Dedifferentiated amniotic fluid mesenchymal stem cell (primary cell): ENCODE measurements around the gene XPO1.
"Not testable (repeated sequence)": the region's sequence is repeated elsewhere in the genome, so short reads cannot be mapped to it uniquely, and the experiment has no call there.

Source experiments
- DNase-seq: peaks from one replicate; pipeline ENCODE4 v3.0.0-alpha.2; 2016; ENCODE audit errors: extremely low spot score

The XPO1 gene, protein sequence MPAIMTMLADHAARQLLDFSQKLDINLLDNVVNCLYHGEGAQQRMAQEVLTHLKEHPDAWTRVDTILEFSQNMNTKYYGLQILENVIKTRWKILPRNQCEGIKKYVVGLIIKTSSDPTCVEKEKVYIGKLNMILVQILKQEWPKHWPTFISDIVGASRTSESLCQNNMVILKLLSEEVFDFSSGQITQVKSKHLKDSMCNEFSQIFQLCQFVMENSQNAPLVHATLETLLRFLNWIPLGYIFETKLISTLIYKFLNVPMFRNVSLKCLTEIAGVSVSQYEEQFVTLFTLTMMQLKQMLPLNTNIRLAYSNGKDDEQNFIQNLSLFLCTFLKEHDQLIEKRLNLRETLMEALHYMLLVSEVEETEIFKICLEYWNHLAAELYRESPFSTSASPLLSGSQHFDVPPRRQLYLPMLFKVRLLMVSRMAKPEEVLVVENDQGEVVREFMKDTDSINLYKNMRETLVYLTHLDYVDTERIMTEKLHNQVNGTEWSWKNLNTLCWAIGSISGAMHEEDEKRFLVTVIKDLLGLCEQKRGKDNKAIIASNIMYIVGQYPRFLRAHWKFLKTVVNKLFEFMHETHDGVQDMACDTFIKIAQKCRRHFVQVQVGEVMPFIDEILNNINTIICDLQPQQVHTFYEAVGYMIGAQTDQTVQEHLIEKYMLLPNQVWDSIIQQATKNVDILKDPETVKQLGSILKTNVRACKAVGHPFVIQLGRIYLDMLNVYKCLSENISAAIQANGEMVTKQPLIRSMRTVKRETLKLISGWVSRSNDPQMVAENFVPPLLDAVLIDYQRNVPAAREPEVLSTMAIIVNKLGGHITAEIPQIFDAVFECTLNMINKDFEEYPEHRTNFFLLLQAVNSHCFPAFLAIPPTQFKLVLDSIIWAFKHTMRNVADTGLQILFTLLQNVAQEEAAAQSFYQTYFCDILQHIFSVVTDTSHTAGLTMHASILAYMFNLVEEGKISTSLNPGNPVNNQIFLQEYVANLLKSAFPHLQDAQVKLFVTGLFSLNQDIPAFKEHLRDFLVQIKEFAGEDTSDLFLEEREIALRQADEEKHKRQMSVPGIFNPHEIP (N-terminal part only)

DNA sequence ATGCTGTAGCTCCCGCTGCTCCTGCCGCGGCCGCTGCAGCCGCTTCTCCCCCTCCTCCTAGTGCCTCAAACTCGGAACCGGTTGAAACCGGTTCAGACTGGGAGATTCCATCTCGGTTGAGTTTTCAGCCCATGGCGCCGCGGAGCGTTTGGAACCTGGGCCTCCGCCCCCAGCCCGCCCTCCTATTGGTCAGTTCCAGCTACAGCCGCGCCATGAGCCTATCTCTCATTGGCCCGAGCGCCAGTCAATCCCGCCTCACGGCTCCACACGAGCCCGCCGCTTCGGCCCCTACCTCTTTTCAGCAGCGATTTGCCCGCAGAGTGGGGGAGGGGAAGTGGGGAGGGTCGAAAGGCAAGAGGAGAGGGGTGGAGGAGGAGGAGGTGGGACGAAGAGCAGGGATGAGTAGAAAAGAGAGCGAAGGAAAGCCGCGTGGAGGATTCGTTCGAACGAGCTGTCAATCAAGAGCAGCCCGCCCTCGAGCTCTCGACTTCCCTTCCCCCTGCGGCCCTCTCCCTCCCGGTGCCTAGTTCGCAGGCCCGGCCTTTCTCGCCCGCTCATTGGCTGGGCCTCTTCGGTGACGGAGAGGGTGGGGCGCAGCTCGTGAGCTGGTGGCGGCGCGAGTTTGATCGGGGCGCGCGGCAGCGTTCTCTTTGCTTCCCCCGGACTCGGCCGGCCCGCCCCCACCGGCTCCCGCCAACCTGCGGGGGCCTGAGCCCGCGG lies at the start of gene XPO1:
Gene XPO1, minus strand, starts transcription at position 157 of the 720 bp plus-strand sequence. CDS start 4,459 bp downstream, outside the sequence.
- DNase-seq, result peak; percentile 99

DNA sequence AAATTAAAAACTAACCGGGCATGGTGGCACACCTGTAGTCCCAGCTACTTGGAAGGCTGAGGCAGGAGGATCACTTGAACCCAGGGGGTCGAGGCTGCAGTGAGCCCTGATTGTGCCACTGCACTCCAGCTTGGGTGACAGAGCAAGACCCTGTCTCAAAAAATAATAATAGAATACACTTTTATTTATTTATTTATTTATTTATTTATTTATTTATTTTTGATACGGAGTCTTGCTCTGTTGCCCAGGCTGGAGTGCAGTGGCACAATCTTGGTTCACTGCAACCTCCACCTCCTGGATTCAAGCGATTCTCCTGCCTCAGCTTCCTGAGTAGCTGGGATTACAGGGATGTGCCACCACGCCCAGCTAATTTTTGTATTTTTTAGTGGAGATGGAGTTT lies 48.8 kb upstream of the XPO1 start:
- DNase-seq, result not testable (repeated sequence)

DNA sequence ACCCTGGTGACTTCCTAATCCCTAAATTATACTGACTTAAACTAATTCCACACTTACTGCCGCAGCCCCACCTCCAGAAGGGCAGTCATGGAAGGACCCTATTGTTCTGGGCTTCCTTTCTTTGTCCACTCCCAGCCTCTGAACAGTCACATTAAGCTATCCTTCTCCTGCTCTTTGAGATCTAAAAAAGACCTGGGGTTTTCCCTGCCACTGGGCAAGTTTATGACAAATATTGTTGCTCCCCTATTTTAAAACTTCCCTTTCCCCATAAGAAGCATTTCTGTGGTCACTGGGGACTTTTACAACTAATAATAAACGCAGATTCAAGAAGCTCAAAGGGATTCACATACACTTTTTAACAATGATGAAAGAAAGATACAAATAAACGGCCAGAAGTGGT lies 47.2 kb upstream of the XPO1 start:
- DNase-seq, result no peak

DNA sequence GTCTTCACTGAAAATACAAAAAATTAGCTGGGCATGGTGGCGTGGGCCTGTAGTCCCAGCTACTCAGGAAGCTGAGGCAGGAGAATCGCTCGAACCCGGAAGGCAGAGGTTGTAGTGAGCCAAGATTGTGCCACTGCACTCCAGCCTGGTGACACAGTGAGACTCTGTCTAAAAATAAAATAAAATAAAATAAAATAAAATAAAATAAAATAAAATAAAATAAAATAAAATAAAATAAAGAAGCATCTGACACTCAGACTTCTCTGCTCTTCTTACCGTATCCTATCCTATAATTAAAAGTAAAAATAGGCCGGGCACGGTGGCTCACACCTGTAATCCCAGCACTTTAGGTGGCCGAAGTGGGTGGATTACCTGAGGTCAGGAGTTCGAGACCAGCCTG lies 46.2 kb upstream of the XPO1 start:
- not testable (repeated sequence) for DNase-seq

DNA sequence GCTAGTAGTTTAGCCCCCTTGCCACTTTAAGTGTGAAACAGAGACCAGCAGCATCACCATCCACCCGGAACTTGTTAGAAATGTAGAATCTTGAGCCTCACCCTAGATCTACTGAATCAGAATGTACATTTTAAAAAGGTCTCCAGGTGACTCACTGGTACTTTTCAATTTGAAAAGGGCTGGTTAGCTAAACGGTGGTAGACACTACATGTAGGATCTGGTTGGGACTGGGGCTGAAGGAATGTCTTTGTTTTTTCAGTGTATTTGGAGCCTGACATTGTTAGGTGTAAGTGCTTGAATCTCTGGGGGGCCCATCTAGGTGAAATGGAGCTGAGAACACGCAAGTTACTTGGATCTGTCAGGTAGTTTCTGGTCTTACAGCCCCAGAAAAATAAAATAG lies 44.0 kb upstream of the XPO1 start:
- DNase-seq, result no peak

DNA sequence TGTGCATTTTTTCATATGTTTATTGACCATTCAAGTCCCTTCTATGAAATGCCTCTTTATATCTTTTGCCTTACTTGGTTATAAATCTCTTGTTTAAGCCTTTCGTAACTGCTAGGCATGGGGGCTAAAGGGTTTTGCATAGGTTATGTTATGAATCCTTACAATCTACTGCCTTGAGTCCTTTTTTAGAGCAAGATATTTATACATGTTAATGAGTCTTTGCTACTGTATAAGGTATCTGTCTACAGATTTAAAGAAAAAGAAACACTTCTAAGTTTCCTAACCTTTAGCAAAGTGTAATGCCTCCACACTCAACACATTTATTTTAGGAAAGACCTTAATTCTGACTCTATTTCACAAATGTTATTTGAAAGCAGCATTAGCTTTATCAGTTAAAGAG lies 43.6 kb upstream of the XPO1 start:
- no peak for DNase-seq

DNA sequence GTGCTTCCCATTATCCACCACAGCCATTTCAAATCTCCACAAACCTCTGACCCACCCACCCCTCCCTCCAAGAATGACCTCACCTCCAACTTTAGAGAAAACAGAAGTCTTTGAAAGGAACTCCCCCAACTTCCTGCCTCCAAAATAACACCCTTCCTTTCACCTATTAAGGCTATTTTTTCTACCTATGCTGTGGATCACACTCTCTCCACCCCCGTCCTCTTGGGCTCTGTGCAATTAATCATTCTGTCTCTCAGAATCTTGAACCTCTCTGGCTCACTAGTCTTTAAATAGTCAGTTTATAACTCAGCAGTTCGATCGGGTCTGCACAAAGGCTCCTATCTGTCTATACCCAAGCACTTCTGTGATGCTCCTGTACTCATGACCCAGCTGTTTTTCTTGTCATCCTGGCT lies 37.3 kb upstream of the XPO1 start:
- no peak for DNase-seq

DNA sequence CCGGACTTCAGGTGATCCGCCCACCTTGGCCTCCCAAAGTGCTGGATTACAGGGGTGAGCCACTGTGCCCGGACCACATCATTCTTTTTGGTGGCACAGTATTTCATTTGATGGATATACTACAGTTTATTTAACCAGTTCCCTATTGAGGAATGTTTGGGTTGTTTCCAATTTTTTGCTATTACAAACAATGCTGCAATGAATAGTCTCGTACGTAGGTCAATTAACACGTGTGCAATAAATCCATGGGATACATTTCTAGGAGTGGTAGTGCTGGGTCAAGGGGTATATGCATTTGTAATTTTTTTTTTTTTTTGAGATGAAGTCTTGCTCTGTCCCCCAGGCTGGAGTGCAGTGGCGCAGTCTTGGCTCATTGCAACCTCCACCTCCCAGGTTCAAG lies 28.4 kb upstream of the XPO1 start:
- DNase-seq, result no peak

DNA sequence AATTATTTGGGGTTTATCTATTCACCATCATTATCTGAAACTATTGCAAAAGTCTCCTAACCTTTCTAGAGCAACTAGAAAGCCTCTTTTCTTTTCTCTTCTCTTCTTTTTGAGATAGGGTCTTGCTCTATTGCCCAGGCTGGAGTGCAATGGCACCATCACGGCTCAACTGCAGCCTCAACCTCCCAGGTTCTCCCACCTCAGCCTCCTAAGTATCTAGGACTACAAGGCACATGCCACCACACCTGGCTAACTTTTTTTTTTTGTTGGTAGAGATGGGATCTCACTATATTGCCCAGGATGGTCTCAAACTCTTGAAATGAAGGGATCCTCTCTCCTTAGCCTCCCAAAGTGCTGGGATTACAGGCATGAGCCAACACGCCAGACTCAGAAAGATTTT lies 24.5 kb upstream of the XPO1 start:
- no peak for DNase-seq

DNA sequence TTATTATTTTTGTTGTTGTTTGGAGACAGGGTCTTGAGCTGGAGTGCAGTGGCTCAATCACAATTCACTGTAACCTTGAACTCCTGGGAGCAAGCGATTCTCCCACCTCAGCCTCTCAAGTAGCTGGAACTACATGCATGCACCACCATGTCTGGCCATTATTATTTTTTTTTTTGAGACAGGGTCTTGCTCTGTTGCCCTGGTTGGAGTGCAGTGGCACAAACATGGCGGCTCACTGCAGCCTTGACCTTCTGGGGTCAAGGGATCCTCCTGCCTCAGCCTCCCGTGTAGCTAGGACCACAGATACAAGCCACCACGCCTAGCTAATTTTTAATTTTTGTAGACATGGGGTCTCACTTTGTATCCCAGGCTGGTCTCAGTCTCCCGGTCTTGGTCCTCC lies 20.0 kb upstream of the XPO1 start:
- no peak for DNase-seq

DNA sequence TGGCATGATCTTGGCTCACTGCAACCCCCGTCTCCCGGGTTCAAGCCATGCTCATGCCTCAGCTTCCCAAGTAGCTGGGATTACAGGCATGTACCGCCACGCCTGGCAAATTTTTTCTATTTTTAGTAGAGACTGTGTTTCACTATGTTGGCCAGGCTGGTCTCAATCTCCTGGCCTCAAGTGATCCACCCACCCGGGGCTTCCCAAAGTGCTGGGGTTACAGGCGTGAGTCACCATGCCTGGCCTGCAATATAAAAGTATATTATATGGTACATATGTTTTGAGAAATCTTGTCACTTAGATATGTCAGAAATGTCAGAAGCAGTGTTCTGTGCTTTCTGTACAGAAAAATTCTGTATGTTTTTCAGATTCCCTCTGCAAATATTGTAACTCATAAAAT lies 19.2 kb upstream of the XPO1 start:
- DNase-seq, result peak; percentile 15

DNA sequence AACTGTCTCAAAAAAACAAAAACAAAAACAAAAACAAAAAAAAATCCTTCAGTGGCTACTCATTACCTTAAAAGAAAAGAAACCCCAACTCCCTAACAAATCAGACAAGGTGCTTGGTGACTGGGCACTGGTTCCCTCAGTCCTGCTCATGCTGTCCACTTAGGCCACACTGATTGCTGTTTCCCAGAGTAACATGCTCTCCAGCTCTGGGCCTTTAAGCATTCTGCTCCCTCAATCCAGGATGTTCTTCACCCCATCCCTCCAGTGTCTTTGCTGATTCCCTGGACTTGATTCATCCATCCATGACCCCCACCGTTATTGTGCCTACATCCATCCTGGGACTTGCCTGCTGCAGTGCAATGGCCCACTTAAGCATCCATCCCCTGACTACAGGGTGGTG lies 16.4 kb upstream of the XPO1 start:
- DNase-seq, result no peak

DNA sequence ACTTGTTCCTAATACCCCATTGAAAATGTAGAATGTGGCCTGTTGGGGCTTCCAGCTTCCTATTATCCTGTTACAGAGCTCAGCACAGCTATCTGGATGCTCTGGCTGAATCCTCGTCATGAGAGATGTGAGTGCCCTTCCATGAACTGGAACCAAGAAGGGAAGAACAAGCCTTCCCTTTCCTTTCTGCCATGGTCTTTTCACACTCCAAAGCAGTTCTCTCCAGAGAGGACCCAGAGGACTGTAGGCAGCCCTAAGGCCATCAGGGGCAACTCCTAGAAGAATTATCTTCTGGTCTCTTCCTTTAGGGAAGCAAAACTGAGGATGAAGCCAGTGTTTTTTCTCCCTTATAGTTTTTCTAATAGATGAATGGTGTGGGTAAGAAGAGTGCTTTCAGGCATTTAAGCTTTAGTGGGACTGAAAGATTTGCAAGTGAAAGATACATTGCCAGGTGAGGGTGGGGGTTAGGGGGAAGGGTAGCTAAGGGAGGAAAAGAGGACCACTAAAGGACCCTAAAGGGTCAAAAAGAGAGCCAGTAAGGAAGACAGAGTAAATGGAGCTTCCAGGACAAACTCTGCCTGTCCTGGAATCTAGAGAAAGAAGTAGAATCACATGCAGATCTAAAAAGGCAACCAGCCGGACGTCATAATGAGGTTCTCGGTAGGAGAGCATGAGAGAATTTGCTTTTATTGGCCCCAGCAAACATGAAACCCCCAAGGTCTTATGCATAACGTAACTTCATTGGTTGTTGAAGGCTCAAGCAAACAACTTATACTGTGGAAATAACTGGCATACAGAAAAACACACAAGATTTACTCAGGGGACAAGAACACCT lies 12.4 kb upstream of the XPO1 start:
- no peak for DNase-seq

DNA sequence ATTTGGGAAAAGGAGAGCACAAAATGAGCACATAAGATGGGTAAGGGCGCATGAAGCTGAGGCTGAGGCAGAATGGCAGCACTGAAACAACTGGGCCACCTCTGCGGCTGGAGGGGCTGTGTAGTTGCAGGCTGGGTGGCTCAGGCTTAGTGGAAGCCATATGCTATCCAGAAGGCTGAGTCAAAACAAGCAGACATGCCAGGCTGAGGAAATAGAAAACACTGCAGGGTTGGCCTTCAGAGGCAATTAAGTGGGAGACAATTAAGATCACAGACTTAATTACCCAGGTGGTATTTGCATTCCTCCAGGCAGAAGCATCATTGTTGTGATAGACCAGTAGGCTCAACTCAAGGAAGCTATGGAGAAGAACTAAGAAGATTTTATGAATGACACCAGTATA lies 11.4 kb upstream of the XPO1 start:
- no peak for DNase-seq

DNA sequence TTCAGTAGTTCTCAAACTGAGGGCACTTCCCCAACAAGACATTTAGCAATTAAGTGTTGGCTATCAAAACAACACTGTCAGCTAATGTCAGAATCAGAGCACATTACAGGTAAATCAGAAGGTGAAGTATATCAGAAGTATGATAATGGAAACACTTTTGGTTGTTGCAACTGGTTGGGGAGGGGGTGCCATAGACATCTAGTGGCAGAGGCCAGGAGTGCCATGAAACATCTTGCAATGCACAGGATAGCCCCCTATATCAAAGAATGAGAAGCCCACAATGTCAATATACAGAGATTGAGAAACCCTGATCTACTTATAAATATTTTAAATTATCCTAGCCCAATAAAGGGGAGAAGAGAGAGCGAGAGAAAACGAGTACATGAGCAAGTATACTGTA lies 4.9 kb upstream of the XPO1 start:
- no peak for DNase-seq

DNA sequence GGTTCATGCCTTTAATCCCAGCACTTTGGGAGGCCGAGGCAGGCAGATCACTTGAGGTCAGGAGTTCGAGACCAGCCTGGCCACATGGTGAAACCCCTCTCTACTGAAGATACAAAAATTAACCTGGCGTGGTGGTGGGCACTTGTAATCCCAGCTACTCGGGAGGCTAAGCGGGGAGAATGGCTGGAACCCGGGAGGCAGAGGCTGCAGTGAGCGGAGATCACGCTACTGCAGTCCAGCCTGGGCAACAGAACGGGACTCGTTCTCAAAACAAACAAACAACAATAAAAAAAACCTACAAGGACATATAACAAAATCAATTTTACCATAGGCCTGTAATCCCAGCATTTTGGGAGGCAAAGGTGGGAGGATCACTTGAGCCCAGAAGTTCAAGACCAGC lies 2.0 kb upstream of the XPO1 start:
- DNase-seq, result not testable (repeated sequence)

DNA sequence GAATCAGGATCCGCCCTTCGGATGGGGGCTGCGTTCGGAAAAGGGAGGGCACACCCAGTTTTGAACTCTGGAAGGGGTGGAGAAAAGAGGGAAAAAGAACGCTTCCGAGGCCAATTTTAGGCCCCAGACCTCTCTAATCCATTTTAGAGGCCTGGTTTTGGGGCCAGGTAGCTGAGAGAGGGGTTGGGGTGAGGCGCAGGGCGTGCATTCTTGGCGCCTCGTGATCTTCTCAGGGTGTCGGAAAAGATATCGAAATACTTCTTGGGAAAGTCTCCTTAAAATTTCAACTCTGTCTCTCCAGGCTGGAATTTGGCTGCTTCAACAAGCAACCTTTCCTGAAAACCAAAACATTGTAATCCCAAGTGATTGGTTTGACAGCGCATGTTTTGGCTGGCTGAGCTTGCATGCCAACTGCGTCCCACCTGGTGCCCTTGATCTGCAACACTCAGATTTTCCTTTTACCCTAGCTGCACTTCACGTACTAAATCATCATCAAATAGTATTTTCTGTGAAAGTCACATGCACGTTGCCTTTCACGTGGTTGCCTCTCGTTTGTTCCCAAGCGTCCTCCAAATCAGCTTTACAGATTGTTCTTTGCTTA lies 864 bp upstream of the XPO1 start:
- DNase-seq, result peak; percentile 19

DNA sequence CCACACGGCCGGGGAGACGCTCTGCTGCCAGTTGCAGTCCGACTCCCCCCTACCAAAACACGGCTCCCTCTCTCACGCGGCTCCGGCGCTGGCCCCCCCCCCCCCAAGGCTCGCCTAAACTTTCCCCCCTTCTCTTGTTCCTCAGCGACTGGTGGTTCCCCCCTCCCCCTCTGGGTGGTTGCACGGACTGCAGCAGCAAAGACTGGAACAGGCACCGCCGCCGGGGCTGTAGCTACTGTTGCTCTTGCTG lies 281 bp downstream of the XPO1 start:
- DNase-seq, result no peak

DNA sequence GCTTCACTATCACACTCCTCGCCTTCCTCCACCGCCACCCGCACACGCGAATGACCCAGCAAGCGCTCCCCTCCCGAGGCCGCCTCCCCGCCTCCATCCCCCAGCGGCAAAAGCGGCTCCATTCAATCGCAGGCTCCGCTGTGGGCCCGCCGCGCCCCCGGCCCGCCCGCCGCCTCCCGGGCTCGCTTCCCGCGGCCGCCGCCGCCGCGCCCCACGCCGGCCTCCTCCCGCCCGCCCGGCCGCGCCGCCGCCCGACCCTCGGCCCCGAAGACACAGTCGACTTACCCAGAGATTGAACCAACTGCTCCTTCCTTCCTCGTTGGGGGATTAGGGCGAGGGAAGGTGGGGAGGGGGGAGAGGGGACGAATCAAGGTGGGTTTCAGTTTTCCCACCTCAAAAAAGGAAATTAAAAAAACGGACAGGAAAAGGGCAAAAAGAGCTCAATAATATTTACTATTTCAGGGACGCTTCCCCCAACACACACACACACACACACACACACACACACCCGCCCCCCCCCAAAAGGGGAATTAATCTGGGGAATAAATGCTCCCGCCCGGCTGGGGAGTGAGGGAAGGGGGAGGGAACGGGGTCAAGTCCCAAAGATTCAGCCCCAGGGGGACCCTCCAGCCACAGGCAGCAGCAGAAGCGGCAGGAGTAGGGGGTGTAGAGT lies 743 bp downstream of the XPO1 start:
- no peak for DNase-seq

DNA sequence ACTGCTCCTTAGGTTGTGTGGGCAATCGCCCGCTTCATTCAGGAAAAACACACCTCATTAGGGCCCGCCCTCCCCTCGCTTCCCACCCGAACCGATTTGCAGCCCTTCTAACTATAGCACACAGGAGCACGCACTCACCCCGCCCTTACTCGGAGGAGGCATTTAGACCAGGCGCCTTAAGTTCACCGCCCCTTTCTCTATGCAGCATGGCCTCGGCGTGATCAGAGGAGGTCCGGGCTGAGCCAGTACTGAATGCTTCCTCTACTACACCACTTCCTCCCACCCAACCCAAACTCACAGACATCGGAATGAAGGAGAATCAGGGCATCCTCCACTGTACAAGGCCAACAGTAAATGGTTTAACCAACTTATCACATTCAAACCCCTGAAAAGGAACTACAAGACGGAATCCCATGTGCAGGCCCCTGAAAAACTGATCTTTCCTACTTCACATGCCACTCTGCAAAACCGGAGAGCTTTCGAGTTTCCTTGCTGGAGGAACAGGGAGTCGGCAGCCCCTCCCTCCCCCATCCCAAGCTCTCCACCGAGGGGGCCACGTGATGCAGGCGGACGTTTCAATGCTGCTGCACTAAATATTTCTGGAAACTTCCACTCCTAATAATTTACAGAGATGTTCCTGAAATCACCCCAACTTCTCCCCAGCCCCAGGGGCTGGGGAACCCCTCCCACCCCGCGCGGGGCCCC lies 1.4 kb downstream of the XPO1 start:
- DNase-seq, result peak; percentile 80
